HepG2 (cell line): ENCODE results near the gene PPP1R12C. TPM values are rescaled to one million over a fixed set of nuclear protein-coding genes. Genes with fewer than 3 reads are reported as not detected.

Experiments
- ARHGAP35 ChIP-seq: sonication (generic); formaldehyde crosslinking; IDR thresholded peaks from 2 replicates; pipeline ENCODE4 v1.9.0; 2022; ENCODE audit warnings: mild to moderate bottlenecking, inconsistent platforms, moderate library complexity, missing genetic modification reagents, borderline replicate concordance
- ATF5 ChIP-seq: sonication (generic); formaldehyde crosslinking; IDR thresholded peaks from 2 replicates; pipeline ENCODE4 v1.4.0; 2020; ENCODE audit warnings: mild to moderate bottlenecking, low read depth, missing genetic modification reagents
- EP300 ChIP-seq, 3 experiments: sonication (generic) in 1 of 3; formaldehyde crosslinking in 1 of 3; IDR thresholded peaks; 2 replicates each; pipeline versions ENCODE4 v1.5.1 to v1.6.1; 2011 to 2020; ENCODE audit warnings: low read depth in 2 of 3, low read length in 2 of 3, borderline replicate concordance in 1 of 3, improper control_type of control experiment in 1 of 3, mild to moderate bottlenecking in 1 of 3, missing genetic modification reagents in 1 of 3, moderate library complexity in 1 of 3
- FOXK2 ChIP-seq: fragments of 450-650 bp; IDR thresholded peaks from 2 replicates; pipeline ENCODE4 v1.6.1; 2016
- HMGXB3 ChIP-seq: sonication (generic); formaldehyde crosslinking; IDR thresholded peaks from 2 replicates; pipeline ENCODE4 v1.4.0; 2020; ENCODE audit warnings: missing genetic modification reagents, borderline replicate concordance
- MIER3 ChIP-seq: IDR thresholded peaks from 2 replicates; pipeline ENCODE4 v1.6.1; 2016; ENCODE audit warnings: missing compliant biosample characterization, borderline replicate concordance
- MLXIP ChIP-seq: sonication (generic); formaldehyde crosslinking; IDR thresholded peaks from 2 replicates; pipeline ENCODE4 v1.9.0; 2021; ENCODE audit warnings: missing genetic modification reagents, borderline replicate concordance
- MXD4 ChIP-seq: IDR thresholded peaks from 2 replicates; pipeline ENCODE4 v1.6.1; 2016; ENCODE audit warnings: mild to moderate bottlenecking, missing biosample characterization, missing genetic modification reagents
- PAX8 ChIP-seq: sonication (generic); formaldehyde crosslinking; IDR thresholded peaks from 2 replicates; pipeline ENCODE4 v1.8.0; 2022; ENCODE audit warnings: mild to moderate bottlenecking, missing genetic modification reagents, borderline replicate concordance
- PRDM10 ChIP-seq: sonication (generic); formaldehyde crosslinking; IDR thresholded peaks from 2 replicates; pipeline ENCODE4 v1.4.0; 2020; ENCODE audit warnings: low read depth, missing genetic modification reagents
- ZBTB8A ChIP-seq: sonication (generic); formaldehyde crosslinking; IDR thresholded peaks from 2 replicates; pipeline ENCODE4 v1.4.0; 2020; ENCODE audit warnings: mild to moderate bottlenecking, low read depth, missing genetic modification reagents, borderline replicate concordance
- ZFY ChIP-seq: sonication (generic); formaldehyde crosslinking; IDR thresholded peaks from 2 replicates; pipeline ENCODE4 v1.4.0; 2020; ENCODE audit warnings: missing genetic modification reagents
- ZKSCAN1 ChIP-seq: fragments of 150-350 bp; IDR thresholded peaks from 2 replicates; pipeline ENCODE4 v1.6.1; 2014; ENCODE audit warnings: low read length
- ZNF382 ChIP-seq: sonication (generic); formaldehyde crosslinking; IDR thresholded peaks from 2 replicates; pipeline ENCODE4 v1.5.0; 2020; ENCODE audit warnings: missing genetic modification reagents, mild to moderate bottlenecking, borderline replicate concordance
- ZNF607 ChIP-seq: sonication (generic); formaldehyde crosslinking; IDR thresholded peaks from 2 replicates; pipeline ENCODE4 v1.5.1; 2020; ENCODE audit warnings: missing genetic modification reagents, mild to moderate bottlenecking, borderline replicate concordance
- ZNF781 ChIP-seq: sonication (generic); formaldehyde crosslinking; IDR thresholded peaks from 2 replicates; pipeline ENCODE4 v1.5.1; 2020; ENCODE audit warnings: borderline replicate concordance, mild to moderate bottlenecking, missing genetic modification reagents; ENCODE audit errors: not compliant biosample characterization
- polyA plus RNA-seq, 8 experiments: library from polyadenylated mRNA; depleted of rRNA in 3 of 8; stranded (reverse) in 7 of 8; unstranded in 1 of 8; fragments of >200 nt; fragmentation: Illumina TruSeq in 4 of 8; extraction: Trizol in 4 of 8; gene quantifications; 2 replicates each; pipeline versions ENCODE4 v1.2.1 to v1.2.3, GENCODE V29; 2011 to 2016; ENCODE audit warnings: low read depth in 4 of 8, missing spikeins in 1 of 8, mixed read lengths in 1 of 8; ENCODE audit not compliant: insufficient read depth in 1 of 8
- total RNA-seq, 5 experiments: library from RNA; depleted of rRNA; stranded (reverse); fragments of >200 nt; fragmentation: Illumina TruSeq; extraction: Trizol; gene quantifications; 2 replicates each; pipeline ENCODE4 v1.2.3, GENCODE V29; 2016; ENCODE audit warnings: low read depth in 1 of 5

PPP1R12C gene
- total and polyA plus RNA-seq, 2 of the 13 experiments (the other 11 are each of a cell fraction or from before 2014, with no cell fraction given) = 29.7 to 30.3 TPM

GRCh38 chr19:55117663-55118391, 390 bp upstream of the PPP1R12C start (continued):
- TF ChIP-seq MIER3 (CRISPR knock-in tag) = no peak
- peak; percentile 86 for TF ChIP-seq ZFY (CRISPR knock-in tag)
- no peak for TF ChIP-seq ATF5 (CRISPR knock-in tag)
- no peak for TF ChIP-seq MLXIP (CRISPR knock-in tag)
- 0 out of 2 replicates have a peak, but pooled peaks have one; percentile 12 for TF ChIP-seq FOXK2
- TF ChIP-seq ZNF607 (CRISPR knock-in tag) = no peak; the same call in 1 of the 2 replicates
- no peak for TF ChIP-seq PAX8 (CRISPR knock-in tag)
- TF ChIP-seq ARHGAP35 (CRISPR knock-in tag) = no peak
- TF ChIP-seq HMGXB3 (CRISPR knock-in tag) = peak; percentile 79; the same call in 1 of the 2 replicates
- no peak for TF ChIP-seq MXD4 (CRISPR knock-in tag)
- no peak for TF ChIP-seq ZNF382 (CRISPR knock-in tag)
- no peak for TF ChIP-seq ZKSCAN1
- TF ChIP-seq PRDM10 (CRISPR knock-in tag) = 0 out of 2 replicates have a peak, but pooled peaks have one; percentile 63
- no peak for TF ChIP-seq ZBTB8A (CRISPR knock-in tag)
- TF ChIP-seq ZNF781 (CRISPR knock-in tag) = no peak
- TF ChIP-seq EP300 (IDR thresholded peaks at IDR 0.05; ENCODE audit: low read depth in 2 of 2, low read length in 2 of 2) = peak in 1 of 2 experiments; percentile 53; a peak in 1 of 4 replicates
- TF ChIP-seq EP300 (CRISPR knock-in tag; IDR thresholded peaks at IDR 0.05; ENCODE audit: borderline replicate concordance) = no peak
